Esophagus squamous epithelium (tissue), 5 donors: ENCODE results near the gene CFAP99. TPM values are rescaled to one million over a fixed set of nuclear protein-coding genes. Genes with fewer than 3 reads are reported as not detected.

Source experiments
- DNase-seq: peaks from one replicate; lab custom pipeline; 2025; lab: John Stamatoyannopoulos, UW
- H3K27ac ChIP-seq, 4 donors: fragments of 200-600 bp; sonication (generic); one replicate each; pipeline ENCODE4 v1.5.1; 2016 to 2019; ENCODE audit warnings: mild to moderate bottlenecking in 1 of 4
- H3K27me3 ChIP-seq, 4 donors: fragments of 200-600 bp; sonication (generic); 1 replicate in 3 of 4; 2 replicates in 1 of 4; pipeline versions ENCODE4 v1.5.1 to v1.6.0; 2017 to 2021; ENCODE audit warnings: antibody characterized with exemption in 1 of 4
- H3K36me3 ChIP-seq, 3 donors: fragments of 200-600 bp; sonication (generic); one replicate each; pipeline ENCODE4 v1.5.1; 2016 to 2019
- H3K4me1 ChIP-seq, 3 donors: fragments of 200-600 bp; sonication (generic); one replicate each; pipeline ENCODE4 v1.5.1; 2017 to 2019
- H3K4me3 ChIP-seq, 4 donors: fragments of 200-600 bp; sonication (generic); 1 replicate in 3 of 4; 2 replicates in 1 of 4; pipeline ENCODE4 v1.5.1; 2016 to 2019; ENCODE audit warnings: mild to moderate bottlenecking in 2 of 4, moderate library complexity in 1 of 4
- H3K9me3 ChIP-seq, 3 donors: fragments of 200-600 bp; sonication (generic); one replicate each; pipeline ENCODE4 v1.5.1; 2016 to 2019
- CTCF ChIP-seq, 6 experiments: fragments of 450-650 bp in 4 of 6; fragments of 200-600 bp in 2 of 6; sonication (generic) in 2 of 6; IDR thresholded peaks; one replicate each; pipeline ENCODE4 v1.5.1; 2016 to 2019; ENCODE audit warnings: antibody characterized with exemption in 6 of 6, mild to moderate bottlenecking in 4 of 6, moderate library complexity in 4 of 6
- POLR2A ChIP-seq, 4 donors: fragments of 450-650 bp; IDR thresholded peaks; one replicate each; pipeline ENCODE4 v1.6.1; 2017; ENCODE audit warnings: antibody characterized with exemption in 4 of 4, mild to moderate bottlenecking in 4 of 4, moderate library complexity in 3 of 4
- WGBS, 2 donors: methylation state at CpG; one replicate each; pipeline ENCODE4 v1.1.5; 2018; 5-methylcytosine and 5-hydroxymethylcytosine counted together
- intact Hi-C: fragments of 100-400 bp; cut with DNase I; formaldehyde crosslinking; loops from one replicate; pipeline ENCODE4 v1.15.0; 2022
- total RNA-seq, 4 donors: library from RNA; depleted of rRNA; stranded (reverse); fragments of >200 nt; gene quantifications; one replicate each; pipeline ENCODE4 v1.1.0, GENCODE V29; 2016
- donor health status: DM: yes; HTN: yes; CAD: no.

CFAP99 gene
- total RNA-seq, 4 donors from 2014 or later, result 0.11 TPM; not detected in 3

DNA sequence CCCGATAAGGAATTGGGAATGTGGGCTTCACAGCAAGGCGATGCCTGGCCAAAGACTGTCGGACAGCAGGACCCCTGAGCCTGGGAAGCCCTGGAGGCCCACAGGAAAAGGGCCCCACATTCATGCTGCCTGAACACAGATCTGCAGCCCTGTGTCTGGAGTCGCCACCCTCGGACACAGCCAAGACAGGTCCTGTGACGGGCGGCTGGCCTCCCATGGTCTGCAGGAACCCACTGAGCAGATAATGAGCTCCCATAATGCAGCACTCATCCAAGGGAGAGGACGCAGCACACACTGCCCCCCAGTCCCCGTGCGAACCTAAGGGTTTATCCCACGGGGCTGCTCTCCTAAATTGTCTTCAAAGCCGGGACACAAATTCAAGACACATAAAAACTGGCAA, 30.9 kb upstream of the CFAP99 start:
- no peak overlapping the region for H3K4me3 ChIP-seq
- H3K27me3 ChIP-seq, result no peaks in the 10 kb centered on the region
- intact Hi-C loops, result no loop called here
- 79 to 93% methylated on average over 3 to 6 of the region's 12 CpGs for WGBS, 2 donors
- DNase-seq, result no peak
- H3K4me1 ChIP-seq, result peaks cover 0 to 3% (median 0%) of the 10 kb centered on the region in 3 donors
- TF ChIP-seq POLR2A (IDR thresholded peaks at IDR 0.05) (no peak), CTCF (IDR thresholded peaks at IDR 0.05) (no peak)
- H3K36me3 ChIP-seq, result no peaks in the 10 kb centered on the region
- H3K27ac ChIP-seq, result no peak overlapping the region
- no peaks in the 10 kb centered on the region for H3K9me3 ChIP-seq

- no peak for DNase-seq
- H3K4me3 ChIP-seq, result no peak overlapping the region
- H3K27ac ChIP-seq, result no peak overlapping the region
- H3K4me1 ChIP-seq, result peaks cover 0 to 5% (median 3%) of the 10 kb centered on the region in 3 donors
- H3K9me3 ChIP-seq, result no peaks in the 10 kb centered on the region
- intact Hi-C loops, result no loop called here
- whole genome bisulfite sequencing, 2 donors, result 34 to 50% methylated on average over 8 of the region's 9 CpGs
- no peak for TF ChIP-seq CTCF (IDR thresholded peaks at IDR 0.05)
- TF ChIP-seq POLR2A (IDR thresholded peaks at IDR 0.05), result no peak
- no peaks in the 10 kb centered on the region for H3K27me3 ChIP-seq
- H3K36me3 ChIP-seq, result no peaks in the 10 kb centered on the region
These were observed 30.1 kb upstream of the CFAP99 start for GRCh38 chr4:2388429-2389182.

DNA sequence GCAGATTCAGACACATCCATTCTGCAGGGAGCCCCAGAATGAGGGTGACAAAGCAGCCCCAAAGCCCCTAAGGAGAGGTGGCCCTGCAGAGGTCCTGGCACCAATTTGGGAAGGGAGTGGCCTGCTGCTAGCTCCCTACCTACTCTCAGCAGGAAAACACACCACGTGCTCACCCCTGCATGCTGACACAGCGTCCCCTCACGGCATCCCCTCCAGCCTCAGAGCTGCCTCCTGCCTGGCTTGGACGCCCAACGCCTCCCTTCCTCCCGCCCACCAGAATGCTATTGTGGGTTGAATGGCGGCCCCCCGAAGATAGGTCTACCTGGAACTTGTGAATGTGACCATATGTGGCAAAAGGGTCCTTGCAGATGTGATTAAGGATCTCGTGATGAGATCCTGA, 29.1 kb upstream of the CFAP99 start:
- intact Hi-C loops, result no loop called here
- WGBS, 2 donors, result 37 to 62% methylated on average over 2 to 6 of the region's 9 CpGs
- TF ChIP-seq CTCF (IDR thresholded peaks at IDR 0.05) (no peak), POLR2A (IDR thresholded peaks at IDR 0.05) (no peak)
- Histone ChIP-seq H3K27ac (no peak overlapping the region), H3K9me3 (no peaks in the 10 kb centered on the region), H3K4me3 (no peak overlapping the region), H3K36me3 (no peaks in the 10 kb centered on the region), H3K27me3 (no peaks in the 10 kb centered on the region), H3K4me1 (peaks cover 0 to 12% (median 3%) of the 10 kb centered on the region in 3 donors)
- DNase-seq, result no peak

- Histone ChIP-seq H3K27me3 (no peaks in the 10 kb centered on the region), H3K9me3 (no peaks in the 10 kb centered on the region), H3K4me1 (peaks cover 0 to 12% (median 3%) of the 10 kb centered on the region in 3 donors), H3K4me3 (no peak overlapping the region), H3K27ac (no peak overlapping the region), H3K36me3 (no peaks in the 10 kb centered on the region)
- 79 to 85% methylated on average over 4 to 7 of the region's 9 CpGs for WGBS, 2 donors
- no peak for TF ChIP-seq POLR2A (IDR thresholded peaks at IDR 0.05)
- TF ChIP-seq CTCF (IDR thresholded peaks at IDR 0.05), result no peak
- DNase-seq, result no peak
- intact Hi-C loops, result no loop called here
These were observed 28.6 kb upstream of the CFAP99 start for GRCh38 chr4:2390146-2390545.

DNA sequence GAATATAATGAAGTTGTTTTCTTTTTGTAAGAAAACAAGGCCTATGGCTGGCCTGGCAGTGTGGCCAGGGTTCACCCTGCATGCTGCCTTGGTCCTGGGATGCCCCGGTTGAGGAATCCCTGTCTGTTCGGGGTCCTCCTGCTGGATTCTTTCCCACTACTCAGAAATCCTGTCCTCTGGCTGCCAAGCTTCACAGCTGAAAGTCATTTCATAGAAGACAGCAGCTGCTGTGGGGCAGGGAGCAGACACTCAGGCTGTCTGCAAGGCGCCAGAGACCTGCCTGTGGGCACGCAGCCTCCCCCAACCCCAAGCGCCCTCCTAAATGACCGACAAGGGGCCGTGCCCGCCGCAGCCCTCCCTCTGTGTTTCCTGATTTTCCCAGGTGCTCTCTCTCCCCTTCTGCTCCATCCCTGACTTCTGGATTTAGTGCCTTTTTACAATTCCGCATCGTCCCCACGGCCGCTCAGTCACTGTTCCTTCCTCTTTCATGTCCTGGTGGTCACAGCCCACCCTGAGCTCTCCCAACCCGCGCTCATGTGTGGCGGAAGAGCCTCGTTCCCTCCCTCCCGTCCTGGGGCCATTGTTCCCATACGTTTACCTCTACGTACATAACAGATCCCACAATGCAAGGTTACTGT, 27.9 kb upstream of the CFAP99 start:
- Histone ChIP-seq H3K27me3 (no peaks in the 10 kb centered on the region), H3K27ac (no peak overlapping the region), H3K4me3 (no peak overlapping the region), H3K36me3 (no peaks in the 10 kb centered on the region), H3K4me1 (peaks cover 0 to 12% (median 3%) of the 10 kb centered on the region in 3 donors), H3K9me3 (no peaks in the 10 kb centered on the region)
- intact Hi-C loops, result no loop called here
- TF ChIP-seq POLR2A (IDR thresholded peaks at IDR 0.05) (no peak), CTCF (IDR thresholded peaks at IDR 0.05) (no peak)
- WGBS, 2 donors, result 59 to 62% methylated on average over 18 to 20 of the region's 20 CpGs
- DNase-seq, result no peak
